ENCODE measurements around the gene OGN.

GRCh38 chr9:92402360-92402759, 2.0 kb downstream of the OGN start:
- TF ChIP-seq CTCF (IDR thresholded peaks at IDR 0.05) (no peak), POLR2A (IDR thresholded peaks at IDR 0.05) (no peak)
